H1 (cell line): ENCODE data around the gene TFB2M. TPM values are rescaled to one million over a fixed set of nuclear protein-coding genes. Genes with fewer than 3 reads are reported as not detected.

Experiments used
- ASH2L ChIP-seq: fragments of 200-600, 300-600 bp; sonication (generic); IDR thresholded peaks from one replicate; pipeline ENCODE4 v1.7.1; 2017; ENCODE audit warnings: low read length
- BCL11A ChIP-seq, 2 experiments: IDR thresholded peaks; one replicate each; pipeline ENCODE4 v1.6.1; 2011; ENCODE audit warnings: low read depth in 2 of 2, low read length in 2 of 2, mild to moderate bottlenecking in 2 of 2
- CHD7 ChIP-seq: fragments of 300-600 bp; sonication (generic); IDR thresholded peaks from 2 replicates; pipeline ENCODE4 v1.7.1; 2012; ENCODE audit warnings: low read length, moderate library complexity, mild to moderate bottlenecking, inconsistent platforms; ENCODE audit not compliant: insufficient replicate concordance
- GABPA ChIP-seq: IDR thresholded peaks from 2 replicates; pipeline ENCODE4 v1.6.1; 2011; ENCODE audit warnings: mild to moderate bottlenecking, low read length, moderate library complexity, borderline replicate concordance; ENCODE audit not compliant: insufficient read depth
- NRF1 ChIP-seq: IDR thresholded peaks from 2 replicates; pipeline ENCODE4 v1.6.1; 2011; ENCODE audit warnings: mild to moderate bottlenecking, low read depth, low read length, improper control_type of control experiment
- POU5F1 ChIP-seq: IDR thresholded peaks from 2 replicates; pipeline ENCODE4 v1.6.1; 2011; ENCODE audit warnings: low read depth, mild to moderate bottlenecking, low read length, moderate library complexity
- RXRA ChIP-seq: IDR thresholded peaks from 2 replicates; pipeline ENCODE4 v1.6.1; 2011; ENCODE audit warnings: low read depth, mild to moderate bottlenecking, low read length, moderate library complexity; ENCODE audit not compliant: insufficient read depth
- SAP30 ChIP-seq: fragments of 300-600 bp; sonication (generic); IDR thresholded peaks from 2 replicates; pipeline ENCODE4 v1.7.1; 2012; ENCODE audit warnings: low read length, moderate library complexity, mild to moderate bottlenecking, inconsistent platforms; ENCODE audit not compliant: insufficient read depth, insufficient replicate concordance
- SP4 ChIP-seq: IDR thresholded peaks from 2 replicates; pipeline ENCODE4 v1.6.1; 2012; ENCODE audit warnings: low read length, inconsistent platforms
- ZNF274 ChIP-seq: IDR thresholded peaks from 2 replicates; pipeline ENCODE4 v1.7.0; 2012; ENCODE audit warnings: low read length, borderline replicate concordance; ENCODE audit errors: extremely low read depth
- polyA plus RNA-seq, 7 experiments: library from polyadenylated mRNA; depleted of rRNA in 3 of 7; stranded (reverse) in 5 of 7; unstranded in 2 of 7; fragments of >200 nt in 5 of 7; fragments of 200-250 nt in 2 of 7; gene quantifications; 1 replicate in 5 of 7; 2 replicates in 1 of 7; 4 replicates in 1 of 7; pipeline versions ENCODE4 v1.2.1 to v1.2.3, GENCODE V29; 2011 to 2013; ENCODE audit warnings: missing spikeins in 2 of 7, mixed read lengths in 2 of 7
- total RNA-seq: library from RNA; stranded (reverse); fragmentation: NEBNext Ultra II Directional; extraction: Animal tissue kit (Norgen Biotek cat#: 25700); gene quantifications from 2 replicates; pipeline ENCODE4 v1.2.1, GENCODE V29; 2021

TFB2M gene
- total and polyA plus RNA-seq, 2 of the 8 experiments (the other 6 are each of a cell fraction or from before 2014, with no cell fraction given) = 10.4 to 22.0 TPM

- TF ChIP-seq CHD7 (no peak), RXRA (no peak), POU5F1 (no peak), SP4 (no peak), BCL11A (IDR thresholded peaks at IDR 0.05; ENCODE audit: low read depth in 2 of 2, low read length in 2 of 2) (no peak), GABPA (no peak), ASH2L (no peak), ZNF274 (no peak), SAP30 (no peak), NRF1 (no peak)
Measured at GRCh38 chr1:246577082-246577719, 11.1 kb upstream of the TFB2M start (continued).
